GM19463 (cell line): ENCODE results near the gene KCTD17.

Source experiments
- ATAC-seq: cut with Tn5 transposase; IDR thresholded peaks from one replicate; pipeline ENCODE4 v1.9.1; 2021; ENCODE audit warnings: mild to moderate bottlenecking, moderate library complexity; ENCODE audit not compliant: unreplicated experiment

Gene KCTD17

DNA sequence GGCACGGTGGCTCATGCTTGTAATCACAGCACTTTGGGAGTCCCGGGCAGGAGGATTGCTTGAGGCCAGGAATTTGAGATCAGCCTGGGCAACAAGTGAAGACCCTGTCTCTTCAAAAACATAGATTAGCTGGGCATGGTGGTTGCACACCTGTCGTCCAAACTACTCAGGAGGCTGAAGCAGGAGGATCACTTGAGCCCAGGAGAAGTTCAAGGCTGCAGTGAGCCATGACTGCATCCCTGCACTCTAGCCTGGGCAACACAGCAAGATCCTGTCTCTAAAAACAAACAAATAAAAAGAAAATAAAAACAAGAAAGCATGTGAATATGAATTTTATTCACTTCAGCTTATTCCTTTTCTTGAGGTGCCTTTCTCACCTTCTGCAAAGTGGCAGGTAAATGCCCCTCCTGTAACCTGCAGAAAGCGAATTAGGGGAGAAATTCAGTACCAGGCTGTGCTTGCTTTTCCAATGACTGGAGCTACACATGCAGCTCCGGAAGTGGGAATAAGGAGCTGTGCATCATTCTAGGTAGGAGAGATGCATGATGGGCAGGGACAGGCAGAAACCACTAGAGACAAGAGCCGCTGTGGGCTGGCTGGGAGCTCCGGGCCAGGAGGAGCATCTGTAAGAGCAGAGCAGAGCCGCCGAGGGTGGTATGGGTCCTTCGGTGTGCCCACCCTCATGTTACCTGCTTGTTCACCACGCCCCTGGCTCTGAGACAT is 14.7 kb upstream of the KCTD17 start:
- ATAC-seq: no peak

DNA sequence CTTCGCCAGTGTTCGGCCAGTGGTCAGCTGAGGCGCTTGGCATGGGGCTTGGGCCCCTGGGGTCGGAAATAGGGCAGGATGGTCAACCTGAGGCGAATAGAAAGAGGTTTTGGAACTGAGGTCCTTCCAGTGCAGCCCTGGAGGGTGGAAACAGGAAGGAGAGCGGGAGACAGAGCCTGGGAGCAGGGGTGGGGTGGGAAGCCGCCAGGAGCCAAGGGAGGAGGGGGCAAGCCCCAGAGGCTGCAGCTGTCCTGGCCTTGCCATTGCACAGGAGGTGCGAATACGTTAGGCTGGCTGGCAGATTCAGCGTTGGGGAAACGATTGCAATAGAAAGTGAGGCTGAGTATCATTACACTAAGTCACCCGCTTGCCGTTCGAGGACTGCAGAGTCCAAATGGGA is 13.9 kb upstream of the KCTD17 start:
- ATAC-seq: no peak

DNA sequence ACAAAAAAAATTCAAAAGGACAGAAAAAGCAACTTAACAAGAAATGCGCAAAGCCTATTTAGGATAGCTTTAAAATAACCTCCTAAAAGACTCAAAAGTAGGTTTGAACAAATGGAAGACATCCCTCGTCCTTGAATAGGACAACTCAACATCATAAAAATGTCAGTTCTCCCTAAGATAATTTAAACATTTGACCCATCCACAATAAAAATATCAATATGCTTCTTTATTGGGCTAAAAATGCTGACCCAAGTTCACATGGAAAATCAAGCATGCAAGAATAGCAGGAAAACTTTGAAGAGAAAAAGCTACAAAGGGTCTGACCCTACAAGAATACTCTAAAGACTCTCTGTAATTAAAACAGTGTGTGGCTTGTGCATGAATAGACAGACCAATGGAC is 12.1 kb upstream of the KCTD17 start:
- no peak for ATAC-seq

DNA sequence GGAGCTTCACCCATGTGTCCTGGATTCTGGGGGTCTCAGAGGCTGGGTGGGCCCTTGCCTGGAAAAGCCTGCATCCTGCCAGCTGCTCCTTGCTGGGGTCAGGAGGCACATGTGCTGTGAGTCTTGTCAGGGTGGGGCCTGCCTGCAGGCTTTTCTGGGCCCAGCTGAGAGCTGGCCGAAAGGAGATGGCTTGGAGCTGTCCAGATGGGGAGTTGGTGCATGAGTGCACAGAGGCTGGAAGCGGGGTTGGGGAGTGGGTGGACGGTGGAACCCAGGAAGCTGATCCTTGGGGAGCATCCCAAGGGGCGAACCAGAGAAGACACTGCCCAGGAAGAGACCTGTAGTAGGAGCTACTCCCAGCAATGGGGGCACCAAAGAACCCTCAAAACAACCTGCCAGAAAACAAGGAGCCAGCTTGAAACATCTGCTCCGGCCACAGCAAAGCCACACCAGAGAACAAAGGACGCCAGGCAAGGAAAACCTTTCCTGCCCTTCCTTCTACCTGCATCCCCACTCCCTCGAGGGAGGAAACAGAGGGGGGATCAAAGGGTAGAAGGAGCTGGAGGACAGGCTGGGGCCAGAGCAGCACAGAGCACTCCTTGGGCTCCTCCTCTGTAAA is 8.2 kb upstream of the KCTD17 start:
- no peak for ATAC-seq

DNA sequence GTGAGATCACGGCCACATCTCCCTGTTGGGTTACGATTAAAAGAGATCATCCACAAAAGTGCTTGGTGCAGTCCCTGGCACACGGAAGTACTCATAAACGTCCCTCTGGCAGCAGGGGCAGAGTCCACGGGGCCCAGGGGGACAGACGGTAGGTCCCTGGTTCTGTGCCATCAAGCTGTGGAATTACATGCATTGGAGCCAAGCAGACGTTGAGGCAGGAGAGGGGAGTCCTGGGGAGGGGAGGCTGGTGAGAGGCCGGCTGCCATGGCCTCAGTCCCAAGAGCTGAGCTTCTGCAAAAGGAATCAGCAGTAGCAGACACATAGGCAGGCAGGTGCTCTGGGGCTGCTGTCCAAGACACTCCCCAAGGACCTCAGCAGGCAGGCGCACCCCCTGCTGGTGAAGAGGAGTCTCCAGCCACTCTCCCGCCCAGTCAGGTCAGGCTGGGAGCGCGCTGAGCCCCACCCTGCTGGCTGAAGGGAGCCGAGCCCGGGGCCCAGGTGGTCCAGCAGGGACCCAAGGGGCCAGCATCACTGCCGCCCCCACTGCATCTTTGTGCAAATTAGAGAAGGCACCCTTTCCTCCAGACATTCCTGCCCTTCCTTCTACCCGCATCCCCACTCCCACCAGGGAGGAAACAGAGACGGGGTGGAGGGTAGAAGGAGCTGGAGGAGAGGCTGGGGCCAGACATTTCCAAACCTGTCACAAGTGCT is 7.6 kb upstream of the KCTD17 start:
- ATAC-seq: peak; percentile 63

DNA sequence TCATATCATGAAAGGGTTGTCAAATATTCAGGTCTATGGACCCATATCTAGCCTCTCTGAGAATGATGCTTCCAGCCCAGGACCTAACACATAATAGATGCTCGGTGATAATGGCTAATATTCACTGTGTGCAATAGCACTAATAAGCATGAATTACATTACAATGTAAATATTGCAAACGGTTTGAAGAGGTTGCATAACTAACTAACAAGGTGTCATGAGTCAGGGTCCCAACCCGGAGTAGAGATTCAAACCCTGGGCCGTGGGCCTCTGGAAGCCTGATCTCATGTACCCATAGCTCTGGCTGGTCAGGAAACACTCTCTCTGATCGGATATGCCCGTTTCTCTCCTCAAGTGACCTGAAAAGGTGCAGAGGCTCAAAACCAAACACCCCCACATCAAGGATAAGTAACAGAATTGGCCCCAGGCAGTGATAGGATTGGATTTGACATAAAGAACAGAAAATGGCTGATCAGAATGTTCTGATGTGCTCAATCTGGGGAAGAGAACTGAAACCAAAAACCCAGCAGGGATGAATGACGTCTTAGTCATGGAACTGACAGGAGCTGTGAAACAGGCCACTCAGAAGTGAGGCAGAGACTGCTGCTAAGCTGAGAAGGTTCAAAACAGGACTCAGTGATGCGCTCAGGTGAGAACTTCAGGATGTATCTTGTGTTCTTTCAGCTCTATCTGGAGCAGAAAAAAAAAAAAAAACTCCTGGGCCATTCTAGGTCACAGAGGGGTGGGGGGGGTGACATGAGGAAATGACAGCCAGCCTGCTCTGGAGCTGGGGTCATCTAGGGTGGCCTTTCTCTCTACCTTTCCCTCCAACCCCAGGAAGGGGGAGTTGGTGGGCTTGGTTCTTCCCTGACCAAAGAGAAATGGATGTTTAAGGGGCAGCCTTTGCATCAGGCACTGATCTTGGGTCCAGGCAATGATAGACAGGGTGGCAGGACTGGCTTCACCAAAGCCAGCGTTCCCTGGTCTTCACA is 6.6 kb upstream of the KCTD17 start:
- no peak for ATAC-seq

DNA sequence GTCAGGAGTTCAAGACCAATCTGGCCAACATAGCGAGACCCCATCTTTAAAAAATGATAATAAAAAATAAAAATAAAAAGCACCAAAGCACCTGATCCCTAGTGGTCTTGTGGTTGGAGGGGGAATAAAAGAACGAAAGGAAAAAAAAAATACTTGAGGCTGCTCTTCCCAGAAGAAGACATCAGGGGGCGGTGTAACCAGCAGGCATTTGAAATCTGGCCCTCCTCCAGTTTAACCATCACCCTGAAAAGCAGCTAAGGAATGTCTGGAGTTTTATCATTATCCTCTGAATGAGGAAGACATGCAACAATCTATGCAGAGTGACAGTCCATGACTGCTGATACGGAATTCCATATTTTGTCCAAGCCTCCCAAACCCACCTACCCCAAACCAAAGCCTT is 5.6 kb upstream of the KCTD17 start:
- ATAC-seq: no peak

DNA sequence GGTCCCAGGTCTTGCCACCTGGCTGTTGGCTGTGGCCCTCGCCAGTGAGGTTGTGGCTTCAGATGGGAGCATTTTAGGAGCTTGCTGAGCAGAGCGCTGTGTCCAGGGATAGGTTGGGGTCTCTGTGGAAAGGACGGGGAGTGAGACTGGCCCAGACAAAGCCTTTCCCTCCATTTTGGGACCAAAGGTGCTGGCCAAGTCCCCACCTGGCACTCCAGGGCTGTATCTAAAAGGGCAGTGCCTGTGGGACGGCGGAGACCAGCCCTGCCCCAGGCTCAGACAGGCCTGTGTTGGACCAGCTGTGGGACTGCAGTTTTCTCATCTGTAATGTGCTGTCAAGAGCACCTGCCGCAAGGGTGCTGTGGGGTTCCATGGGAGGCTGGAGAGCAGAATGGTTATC is 5.0 kb upstream of the KCTD17 start:
- no peak for ATAC-seq

DNA sequence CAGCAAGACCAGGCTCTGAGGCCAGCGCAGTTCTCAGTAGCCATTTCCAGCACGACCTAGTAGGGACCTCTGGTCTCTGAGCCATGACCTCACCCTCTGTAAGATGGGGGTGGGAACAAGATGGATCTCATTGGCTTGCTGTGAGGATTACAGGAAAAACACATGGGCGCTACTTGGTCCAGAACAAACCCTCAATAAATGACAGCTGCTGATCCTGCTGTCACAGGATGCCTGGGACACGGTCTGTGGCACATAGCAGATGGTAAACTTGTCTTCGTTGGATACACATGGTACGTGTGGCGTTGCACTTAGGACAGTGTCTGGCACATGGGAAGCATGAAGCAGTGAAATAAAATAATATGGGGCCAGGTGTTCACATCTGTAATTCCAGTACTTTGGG is 4.5 kb upstream of the KCTD17 start:
- ATAC-seq: no peak

DNA sequence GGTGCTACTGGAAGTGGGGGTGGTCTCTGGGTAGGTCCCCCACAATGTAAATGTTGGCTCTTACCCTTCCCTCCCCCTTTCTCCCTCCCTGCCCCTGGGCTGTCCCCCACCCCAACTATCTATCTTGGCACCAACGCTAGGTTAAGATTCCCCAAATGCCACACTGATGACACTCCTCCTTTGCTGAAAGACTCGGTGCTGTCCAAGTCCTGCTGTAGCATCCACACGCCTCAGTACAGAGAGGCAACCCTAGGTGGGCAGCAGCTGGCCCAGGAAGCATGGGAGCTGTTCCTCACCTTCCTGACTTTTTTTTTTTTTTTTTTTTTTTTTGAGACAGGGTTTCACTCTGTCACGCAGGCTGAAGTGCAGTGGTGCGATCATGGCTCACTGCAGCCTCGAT is 3.4 kb upstream of the KCTD17 start:
- ATAC-seq: no peak

DNA sequence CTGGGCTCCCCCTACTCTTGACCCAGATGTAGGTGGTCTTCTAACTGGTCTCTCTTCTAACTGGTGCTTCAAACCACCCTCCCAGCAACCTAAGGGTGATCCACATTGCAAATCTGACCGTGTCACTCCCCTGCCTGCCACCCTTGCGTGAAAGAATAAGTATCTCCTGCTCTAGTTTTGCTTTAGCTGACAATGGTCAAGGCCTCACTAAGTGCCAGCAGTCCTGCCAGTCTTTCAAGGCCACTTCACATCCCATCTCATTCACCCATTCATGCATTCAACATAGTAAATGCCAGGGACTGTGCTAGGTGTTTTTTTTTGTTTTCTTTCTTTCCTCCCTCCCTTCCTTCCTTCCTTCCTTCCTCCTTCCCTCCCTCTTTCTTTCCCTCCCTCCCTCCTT is 2.3 kb upstream of the KCTD17 start:
- no peak for ATAC-seq

DNA sequence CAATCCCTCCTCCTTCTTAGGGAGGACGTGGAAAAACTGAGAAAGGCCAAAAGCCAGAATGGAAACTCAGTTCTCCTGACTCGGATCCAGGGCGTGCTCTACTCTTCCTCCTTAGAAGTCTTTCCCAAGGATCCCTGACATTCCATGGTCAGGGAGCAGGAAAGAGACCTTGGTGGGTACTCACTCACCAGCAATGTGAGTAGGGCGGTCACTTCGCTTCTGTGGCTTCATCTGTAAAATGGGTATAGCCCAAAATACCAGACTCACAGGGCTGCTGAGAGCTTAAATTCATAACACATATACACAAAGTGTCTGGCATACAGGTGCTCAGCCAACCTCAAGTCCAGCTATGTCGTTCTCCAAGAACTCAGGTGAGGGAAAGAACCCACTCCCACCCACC is 629 bp upstream of the KCTD17 start:
- ATAC-seq: no peak

DNA sequence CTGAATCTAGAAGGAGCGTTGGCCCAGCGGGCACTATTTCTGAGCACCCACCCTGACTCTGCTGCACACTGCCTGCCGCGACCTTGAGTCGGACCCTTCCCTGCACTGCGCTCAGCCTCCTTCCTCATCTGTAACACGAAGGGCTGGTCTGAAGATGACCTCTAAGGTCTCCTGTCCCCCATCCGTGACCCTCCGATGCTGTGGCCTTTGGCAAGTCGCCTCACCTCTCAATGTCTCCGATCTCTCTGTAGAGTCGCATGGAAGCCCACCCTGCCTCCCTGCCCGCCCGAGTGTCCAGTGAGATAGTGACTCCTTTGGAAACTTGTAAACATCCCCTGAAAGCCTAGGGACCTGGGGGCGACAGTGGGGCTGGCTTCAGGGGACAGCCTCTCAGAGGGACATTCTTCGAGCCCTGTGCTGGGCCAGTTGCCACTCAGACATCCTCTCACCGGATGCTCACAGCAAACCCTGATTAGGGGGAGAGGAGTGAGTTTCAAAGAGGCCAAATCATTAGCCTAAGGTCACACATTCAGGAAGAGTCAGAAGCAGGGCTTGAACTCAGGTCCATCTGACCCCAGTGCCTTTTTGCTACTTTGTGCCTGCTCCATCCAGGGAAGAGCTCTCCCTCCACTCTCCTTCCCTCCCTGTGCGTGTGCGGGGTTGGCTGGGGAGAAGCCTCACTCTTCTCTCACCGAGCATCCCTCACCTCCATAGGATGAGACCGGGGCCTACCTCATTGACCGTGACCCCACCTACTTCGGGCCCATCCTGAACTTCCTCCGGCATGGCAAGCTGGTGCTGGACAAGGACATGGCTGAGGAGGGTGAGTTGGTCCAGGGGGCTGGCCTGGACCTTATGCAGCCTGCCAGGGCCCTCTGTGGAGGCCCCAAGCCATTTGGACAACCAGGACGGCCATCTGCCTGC is 1.1 kb downstream of the KCTD17 start:
- ATAC-seq: no peak

DNA sequence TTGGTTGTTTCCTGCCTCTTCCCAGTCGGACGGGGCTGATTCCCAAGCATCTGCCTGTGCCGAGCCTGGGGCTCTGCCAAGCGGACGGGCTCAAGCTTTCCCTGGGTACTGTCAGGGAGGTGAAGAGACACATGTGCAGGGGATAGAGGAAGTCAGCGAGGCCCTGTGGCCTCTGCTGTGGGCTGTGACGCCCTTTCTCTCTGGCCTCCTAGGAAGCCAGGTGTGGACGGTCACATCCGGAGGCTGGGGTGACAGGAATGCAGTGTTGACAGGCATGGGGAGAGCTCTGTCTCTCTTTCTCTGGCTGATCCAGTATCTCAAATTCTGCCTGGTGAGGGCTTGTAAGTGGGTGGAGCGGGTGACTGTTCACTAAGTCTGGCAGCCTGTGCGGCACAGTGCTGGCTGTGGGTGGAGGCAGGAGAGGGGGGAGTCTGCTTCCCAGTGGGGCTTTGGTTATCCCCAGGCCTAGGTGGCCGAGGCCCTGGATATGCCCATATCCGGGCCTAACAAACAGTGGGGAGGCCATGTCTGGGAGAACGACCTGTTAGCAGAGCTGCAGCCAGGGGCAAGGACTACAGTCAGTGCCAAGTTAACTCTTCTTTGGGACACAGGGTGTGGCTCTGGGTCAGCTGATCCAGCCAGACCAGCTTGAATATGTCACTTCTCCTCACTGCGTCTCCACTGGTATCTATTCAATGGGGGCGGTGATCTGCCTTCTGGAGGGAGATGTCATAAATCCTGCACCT is 1.9 kb downstream of the KCTD17 start:
- no peak for ATAC-seq

DNA sequence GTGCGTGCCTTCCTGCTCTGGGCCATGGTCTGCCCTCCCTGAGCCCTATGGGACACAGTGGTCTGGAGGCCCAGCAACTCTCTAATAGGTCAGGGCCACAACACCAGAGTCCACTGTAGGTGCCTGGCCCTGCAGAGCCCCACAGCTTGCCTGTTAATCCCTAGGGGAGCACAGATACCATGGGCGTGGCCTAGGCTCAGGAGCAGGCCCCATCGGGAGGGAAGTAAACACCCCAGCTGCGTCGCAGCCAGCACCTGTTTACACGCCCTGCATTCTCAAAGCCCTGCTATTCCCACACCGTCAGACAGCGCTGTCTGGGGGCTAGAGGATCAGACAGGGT is 2.5 kb downstream of the KCTD17 start:
- ATAC-seq: no peak

DNA sequence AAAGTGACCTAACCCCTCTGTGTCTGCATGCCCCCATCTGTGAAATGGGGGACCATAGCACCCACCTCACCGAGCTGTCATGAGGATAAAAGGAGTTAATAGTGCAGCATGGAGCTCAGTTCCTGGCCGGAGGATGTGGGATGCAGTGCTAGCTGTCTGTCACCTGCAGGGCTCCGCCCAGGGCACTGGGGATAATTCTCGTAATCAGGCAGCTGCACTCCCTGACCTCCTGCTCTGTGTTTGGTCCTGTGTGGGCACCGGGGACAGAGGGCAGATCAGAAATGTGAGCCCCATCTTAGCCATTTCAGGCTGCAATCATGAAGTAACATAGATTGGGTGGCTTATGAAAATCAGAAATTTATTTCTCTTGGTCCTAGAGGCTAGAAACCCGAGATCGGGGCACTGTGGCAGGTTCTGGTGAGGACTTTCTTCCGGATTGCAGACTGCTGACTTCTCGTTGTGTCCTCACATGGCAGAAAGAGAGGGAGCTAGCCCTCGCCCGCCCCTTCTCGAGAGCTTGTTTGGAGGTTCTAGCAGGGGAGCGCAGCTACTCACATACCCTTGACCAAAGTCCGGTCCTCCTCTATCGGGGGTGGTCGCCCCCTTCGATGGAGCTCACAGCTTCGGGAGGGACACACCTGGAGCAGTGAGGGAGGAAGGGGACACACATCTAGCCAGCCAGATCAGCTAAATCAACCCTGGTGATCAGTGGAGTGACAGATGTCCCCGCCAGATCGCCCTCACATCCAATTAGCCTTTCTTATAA is 3.2 kb downstream of the KCTD17 start:
- no peak for ATAC-seq

DNA sequence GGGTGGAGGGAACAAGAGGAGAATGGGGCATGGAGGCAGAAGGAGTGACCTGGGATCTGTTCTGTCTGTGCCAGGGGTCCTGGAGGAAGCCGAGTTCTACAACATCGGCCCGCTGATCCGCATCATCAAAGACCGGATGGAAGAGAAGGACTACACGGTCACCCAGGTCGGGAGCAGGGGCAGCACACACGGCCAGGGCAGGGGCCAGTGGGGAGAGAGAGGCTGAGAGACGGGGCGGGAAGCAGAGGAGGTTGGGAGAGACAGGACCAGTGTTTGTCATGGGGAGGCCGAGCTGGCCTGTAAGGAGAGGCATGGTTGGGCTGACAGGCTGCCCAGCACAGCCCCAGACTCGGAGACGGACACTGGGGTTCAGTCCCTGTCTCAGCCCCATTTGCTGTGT is 4.7 kb downstream of the KCTD17 start:
- ATAC-seq: no peak

DNA sequence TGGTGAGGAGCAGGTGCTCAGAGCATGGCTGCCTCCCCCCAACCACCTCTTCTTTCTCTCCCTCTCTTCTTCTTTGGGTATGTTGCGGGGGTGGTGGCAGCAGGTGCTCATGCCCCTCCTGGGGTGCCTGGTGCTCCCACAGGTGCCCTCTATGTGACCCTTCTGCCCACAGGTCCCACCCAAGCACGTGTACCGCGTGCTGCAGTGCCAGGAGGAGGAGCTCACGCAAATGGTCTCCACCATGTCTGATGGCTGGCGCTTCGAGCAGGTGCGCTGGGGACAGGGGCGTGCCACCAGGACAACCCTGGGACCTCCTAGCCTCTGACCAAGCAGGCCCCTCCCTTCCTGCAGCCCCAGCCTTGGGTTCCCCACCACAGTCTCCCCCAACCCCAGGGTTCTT is 5.7 kb downstream of the KCTD17 start:
- ATAC-seq: no peak
